Measurements from ENCODE around the gene ID2. TPM values are rescaled to one million over a fixed set of nuclear protein-coding genes. Genes with fewer than 3 reads are reported as not detected.

ID2 gene
- polyA plus RNA-seq, 1 donor from 2014 or later, result 71.6 TPM

DNA sequence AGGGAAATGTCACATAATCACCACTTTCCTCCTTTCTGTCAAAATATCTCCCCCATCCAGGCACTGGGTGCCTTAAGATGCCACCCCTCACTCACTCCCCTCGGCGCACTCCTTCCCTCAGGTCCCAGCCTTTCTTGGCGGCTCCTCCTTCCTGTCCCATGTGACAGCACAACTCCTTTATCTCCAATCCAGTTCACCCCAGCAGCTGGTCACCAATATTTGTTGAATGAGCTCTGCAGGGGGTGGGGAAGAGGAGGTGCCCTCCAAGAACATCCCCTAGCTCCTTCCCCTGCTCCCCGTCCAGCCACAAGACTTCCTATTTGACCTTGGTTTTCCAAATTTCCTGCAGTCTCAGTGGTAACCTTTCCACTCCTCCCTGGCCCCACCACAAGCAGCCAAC is 31.6 kb upstream of the ID2 start:
- H3K4me2 ChIP-seq (ENCODE audit: low read length), result no peak overlapping the region
- no peaks in the 10 kb centered on the region for H3K36me3 ChIP-seq (ENCODE audit: insufficient read depth, low read length)
- H3K9me2 ChIP-seq (ENCODE audit: insufficient read depth, low read length), result no peaks in the 10 kb centered on the region
- H4K20me1 ChIP-seq (ENCODE audit: insufficient read depth), result no peaks in the 10 kb centered on the region
- no peak overlapping the region for H3K9ac ChIP-seq (ENCODE audit: low read length)
- H3F3A ChIP-seq (ENCODE audit: insufficient read depth, low read length, poor library complexity, severe bottlenecking), result no peaks in the 10 kb centered on the region
- no peaks in the 10 kb centered on the region for H3K79me2 ChIP-seq (replicated peaks; ENCODE audit: insufficient read depth, low read length)
- H3K27ac ChIP-seq (ENCODE audit: low read length), result no peak overlapping the region
- no peaks in the 10 kb centered on the region for H3K9me3 ChIP-seq (ENCODE audit: low read length)
- TF ChIP-seq SMC3 (conservative IDR thresholded peaks at IDR 0.05; ENCODE audit: poor library complexity), result no peak
- no peaks in the 10 kb centered on the region for H3K27me3 ChIP-seq (ENCODE audit: insufficient read depth, low read depth, low read length)
- H3K4me3 ChIP-seq (ENCODE audit: low read length), result no peak overlapping the region
- H2AFZ ChIP-seq (ENCODE audit: low read depth, low read length), result no peak overlapping the region

- TF ChIP-seq EP300 (conservative IDR thresholded peaks at IDR 0.05; ENCODE audit: poor library complexity, severe bottlenecking), result no peak
- Histone ChIP-seq H2AFZ (ENCODE audit: low read depth, low read length) (no peak overlapping the region), H3K9ac (ENCODE audit: low read length) (no peak overlapping the region), H3K36me3 (ENCODE audit: insufficient read depth, low read length) (no peaks in the 10 kb centered on the region), H3K9me2 (ENCODE audit: insufficient read depth, low read length) (no peaks in the 10 kb centered on the region), H3K4me2 (ENCODE audit: low read length) (no peak overlapping the region), H3K79me2 (replicated peaks; ENCODE audit: insufficient read depth, low read length) (no peaks in the 10 kb centered on the region), H3K4me3 (ENCODE audit: low read length) (no peak overlapping the region), H3K9me3 (ENCODE audit: low read length) (no peaks in the 10 kb centered on the region), H3K27ac (ENCODE audit: low read length) (no peak overlapping the region), H3K27me3 (ENCODE audit: insufficient read depth, low read depth, low read length) (no peaks in the 10 kb centered on the region), H4K20me1 (ENCODE audit: insufficient read depth) (no peaks in the 10 kb centered on the region), H3F3A (ENCODE audit: insufficient read depth, low read length, poor library complexity, severe bottlenecking) (no peaks in the 10 kb centered on the region)
These were observed 29.0 kb upstream of the ID2 start for GRCh38 chr2:8652774-8653426.

- Histone ChIP-seq H3K9me3 (ENCODE audit: low read length) (no peaks in the 10 kb centered on the region), H3K4me3 (ENCODE audit: low read length) (no peak overlapping the region), H3K79me2 (replicated peaks; ENCODE audit: insufficient read depth, low read length) (no peaks in the 10 kb centered on the region), H4K20me1 (ENCODE audit: insufficient read depth) (no peaks in the 10 kb centered on the region), H3K9ac (ENCODE audit: low read length) (no peak overlapping the region), H3K27me3 (ENCODE audit: insufficient read depth, low read depth, low read length) (no peaks in the 10 kb centered on the region), H3K27ac (ENCODE audit: low read length) (no peak overlapping the region), H2AFZ (ENCODE audit: low read depth, low read length) (no peak overlapping the region), H3K4me2 (ENCODE audit: low read length) (no peak overlapping the region), H3K9me2 (ENCODE audit: insufficient read depth, low read length) (no peaks in the 10 kb centered on the region), H3F3A (ENCODE audit: insufficient read depth, low read length, poor library complexity, severe bottlenecking) (no peaks in the 10 kb centered on the region), H3K36me3 (ENCODE audit: insufficient read depth, low read length) (no peaks in the 10 kb centered on the region)
- no peak for TF ChIP-seq MXI1 (conservative IDR thresholded peaks at IDR 0.05; ENCODE audit: poor library complexity, severe bottlenecking)
- no peak for TF ChIP-seq CTCF (IDR thresholded peaks at IDR 0.05; ENCODE audit: poor library complexity, severe bottlenecking)
- TF ChIP-seq, protein P1, sequence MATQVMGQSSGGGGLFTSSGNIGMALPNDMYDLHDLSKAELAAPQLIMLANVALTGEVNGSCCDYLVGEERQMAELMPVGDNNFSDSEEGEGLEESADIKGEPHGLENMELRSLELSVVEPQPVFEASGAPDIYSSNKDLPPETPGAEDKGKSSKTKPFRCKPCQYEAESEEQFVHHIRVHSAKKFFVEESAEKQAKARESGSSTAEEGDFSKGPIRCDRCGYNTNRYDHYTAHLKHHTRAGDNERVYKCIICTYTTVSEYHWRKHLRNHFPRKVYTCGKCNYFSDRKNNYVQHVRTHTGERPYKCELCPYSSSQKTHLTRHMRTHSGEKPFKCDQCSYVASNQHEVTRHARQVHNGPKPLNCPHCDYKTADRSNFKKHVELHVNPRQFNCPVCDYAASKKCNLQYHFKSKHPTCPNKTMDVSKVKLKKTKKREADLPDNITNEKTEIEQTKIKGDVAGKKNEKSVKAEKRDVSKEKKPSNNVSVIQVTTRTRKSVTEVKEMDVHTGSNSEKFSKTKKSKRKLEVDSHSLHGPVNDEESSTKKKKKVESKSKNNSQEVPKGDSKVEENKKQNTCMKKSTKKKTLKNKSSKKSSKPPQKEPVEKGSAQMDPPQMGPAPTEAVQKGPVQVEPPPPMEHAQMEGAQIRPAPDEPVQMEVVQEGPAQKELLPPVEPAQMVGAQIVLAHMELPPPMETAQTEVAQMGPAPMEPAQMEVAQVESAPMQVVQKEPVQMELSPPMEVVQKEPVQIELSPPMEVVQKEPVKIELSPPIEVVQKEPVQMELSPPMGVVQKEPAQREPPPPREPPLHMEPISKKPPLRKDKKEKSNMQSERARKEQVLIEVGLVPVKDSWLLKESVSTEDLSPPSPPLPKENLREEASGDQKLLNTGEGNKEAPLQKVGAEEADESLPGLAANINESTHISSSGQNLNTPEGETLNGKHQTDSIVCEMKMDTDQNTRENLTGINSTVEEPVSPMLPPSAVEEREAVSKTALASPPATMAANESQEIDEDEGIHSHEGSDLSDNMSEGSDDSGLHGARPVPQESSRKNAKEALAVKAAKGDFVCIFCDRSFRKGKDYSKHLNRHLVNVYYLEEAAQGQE (IDR thresholded peaks at IDR 0.05; ENCODE audit: borderline replicate concordance), result no peak
- no peak for TF ChIP-seq POLR2AphosphoS5 (IDR thresholded peaks at IDR 0.05)
- no peak for TF ChIP-seq EZH2 (IDR thresholded peaks at IDR 0.05; ENCODE audit: borderline replicate concordance, insufficient read depth, low read length, poor library complexity, severe bottlenecking)
- no peak for TF ChIP-seq EP300 (conservative IDR thresholded peaks at IDR 0.05; ENCODE audit: poor library complexity, severe bottlenecking)
- no peak for TF ChIP-seq RAD21 (conservative IDR thresholded peaks at IDR 0.05)
- no peak for TF ChIP-seq TAF1 (IDR thresholded peaks at IDR 0.05; ENCODE audit: low read depth)
- no peak for TF ChIP-seq SMC3 (conservative IDR thresholded peaks at IDR 0.05; ENCODE audit: poor library complexity)
These were observed 28.4 kb upstream of the ID2 start for GRCh38 chr2:8653485-8653884.

All from neural cell (in vitro differentiated cells).